Measurements from ENCODE around the gene CALN1.

DNA sequence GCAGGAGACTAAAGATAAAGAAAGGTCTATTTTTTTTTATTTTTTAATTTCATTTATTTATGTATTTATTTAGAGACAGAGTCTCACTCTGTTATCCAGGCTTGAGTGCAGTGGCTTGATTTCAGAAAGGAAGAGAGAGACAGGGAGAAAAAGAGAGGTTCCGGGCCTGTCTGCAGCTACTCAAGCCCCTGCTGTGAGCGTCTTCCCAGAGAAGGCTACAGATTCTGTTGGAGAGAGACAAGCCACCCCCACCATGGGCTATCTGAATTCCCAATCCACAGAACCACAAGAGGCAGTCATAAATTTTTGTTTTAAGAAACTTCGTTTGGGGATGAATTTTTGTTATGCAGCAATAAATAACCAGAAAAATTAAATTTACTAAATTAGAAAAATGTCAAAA lies 68.1 kb downstream of the CALN1 start:
- TF ChIP-seq, protein P1, sequence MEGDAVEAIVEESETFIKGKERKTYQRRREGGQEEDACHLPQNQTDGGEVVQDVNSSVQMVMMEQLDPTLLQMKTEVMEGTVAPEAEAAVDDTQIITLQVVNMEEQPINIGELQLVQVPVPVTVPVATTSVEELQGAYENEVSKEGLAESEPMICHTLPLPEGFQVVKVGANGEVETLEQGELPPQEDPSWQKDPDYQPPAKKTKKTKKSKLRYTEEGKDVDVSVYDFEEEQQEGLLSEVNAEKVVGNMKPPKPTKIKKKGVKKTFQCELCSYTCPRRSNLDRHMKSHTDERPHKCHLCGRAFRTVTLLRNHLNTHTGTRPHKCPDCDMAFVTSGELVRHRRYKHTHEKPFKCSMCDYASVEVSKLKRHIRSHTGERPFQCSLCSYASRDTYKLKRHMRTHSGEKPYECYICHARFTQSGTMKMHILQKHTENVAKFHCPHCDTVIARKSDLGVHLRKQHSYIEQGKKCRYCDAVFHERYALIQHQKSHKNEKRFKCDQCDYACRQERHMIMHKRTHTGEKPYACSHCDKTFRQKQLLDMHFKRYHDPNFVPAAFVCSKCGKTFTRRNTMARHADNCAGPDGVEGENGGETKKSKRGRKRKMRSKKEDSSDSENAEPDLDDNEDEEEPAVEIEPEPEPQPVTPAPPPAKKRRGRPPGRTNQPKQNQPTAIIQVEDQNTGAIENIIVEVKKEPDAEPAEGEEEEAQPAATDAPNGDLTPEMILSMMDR (IDR thresholded peaks at IDR 0.05; ENCODE audit: poor library complexity, severe bottlenecking): no peak
- no peak for TF ChIP-seq POLR2AphosphoS5 (IDR thresholded peaks at IDR 0.05)

All from neural cell (in vitro differentiated cells).